Nephron progenitor cell (in vitro differentiated cells): ENCODE results near the gene PEX11B.

Experiments used
- DNase-seq: peaks from one replicate; pipeline ENCODE4 v3.0.0; 2021
- H3K27ac Mint-ChIP-seq: 2 replicates; pipeline ENCODE4 v1.8.0; 2021; ENCODE audit warnings: mild to moderate bottlenecking, moderate library complexity, mixed read lengths
- H3K27me3 Mint-ChIP-seq: 2 replicates; pipeline ENCODE4 v1.8.0; 2021; ENCODE audit warnings: mild to moderate bottlenecking, low read depth, mixed read lengths; ENCODE audit not compliant: poor library complexity
- H3K36me3 Mint-ChIP-seq: 2 replicates; pipeline ENCODE4 v1.8.0; 2021; ENCODE audit warnings: low read depth, mixed read lengths
- H3K4me1 Mint-ChIP-seq: 2 replicates; pipeline ENCODE4 v1.8.0; 2021; ENCODE audit warnings: mixed read lengths
- H3K4me3 Mint-ChIP-seq: 2 replicates; pipeline ENCODE4 v1.8.0; 2021; ENCODE audit warnings: mild to moderate bottlenecking, moderate library complexity, mixed read lengths
- H3K9me3 Mint-ChIP-seq: 2 replicates; pipeline ENCODE4 v1.8.0; 2021; ENCODE audit warnings: mild to moderate bottlenecking, moderate library complexity, mixed read lengths
- CTCF ChIP-seq: fragments of 200-600 bp; sonication (generic); IDR thresholded peaks from 2 replicates; pipeline ENCODE4 v1.5.0; 2021; ENCODE audit warnings: antibody characterized with exemption

The PEX11B gene

GRCh38 chr1:145878724-145879123, 39.8 kb downstream of the PEX11B start:
- H3K36me3 Mint-ChIP-seq, result no peaks in the 10 kb centered on the region
- no peak overlapping the region for H3K4me3 Mint-ChIP-seq
- no peak for DNase-seq
- no peak for TF ChIP-seq CTCF
- no peak overlapping the region for H3K27ac Mint-ChIP-seq
- peaks cover 21% of the 10 kb centered on the region for H3K4me1 Mint-ChIP-seq
- H3K9me3 Mint-ChIP-seq, result no peaks in the 10 kb centered on the region
- peaks cover 32% of the 10 kb centered on the region for H3K27me3 Mint-ChIP-seq

- no peaks in the 10 kb centered on the region for H3K36me3 Mint-ChIP-seq
- H3K4me3 Mint-ChIP-seq, result no peak overlapping the region
- no peak for TF ChIP-seq CTCF
- no peak for DNase-seq
- no peak overlapping the region for H3K27ac Mint-ChIP-seq
- H3K27me3 Mint-ChIP-seq, result peaks cover 33% of the 10 kb centered on the region
- H3K9me3 Mint-ChIP-seq, result no peaks in the 10 kb centered on the region
- H3K4me1 Mint-ChIP-seq, result peaks cover 23% of the 10 kb centered on the region
Observed at GRCh38 chr1:145877923-145878486, 40.5 kb downstream of the PEX11B start.

DNA sequence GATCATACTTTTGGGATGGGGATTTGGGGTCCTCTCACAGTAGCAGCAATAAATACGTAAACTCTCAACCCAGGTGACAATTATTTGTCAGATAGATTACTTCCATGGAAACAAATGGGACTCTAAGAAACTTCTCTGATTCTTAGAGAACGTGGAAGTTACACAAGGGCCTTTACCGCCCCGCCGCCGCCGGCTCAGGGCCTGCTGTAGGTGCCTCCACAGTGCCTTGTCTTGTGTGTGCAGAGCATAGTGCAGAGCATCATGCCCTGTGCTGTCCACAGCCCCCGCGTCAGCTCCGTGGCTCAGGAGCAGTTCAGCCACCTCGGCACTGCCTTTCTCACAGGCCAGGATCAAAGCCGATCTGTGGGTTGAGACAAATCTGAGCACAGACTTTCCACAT, 43.9 kb downstream of the PEX11B start:
- no peak for TF ChIP-seq CTCF
- Mint-ChIP-seq H3K4me1 (peaks cover 39% of the 10 kb centered on the region), H3K27me3 (peaks cover 49% of the 10 kb centered on the region), H3K36me3 (no peaks in the 10 kb centered on the region), H3K27ac (no peak overlapping the region), H3K9me3 (no peaks in the 10 kb centered on the region), H3K4me3 (no peak overlapping the region)
- no peak for DNase-seq

- H3K27ac Mint-ChIP-seq, result peak overlapping the region; percentile 54
- H3K9me3 Mint-ChIP-seq, result no peaks in the 10 kb centered on the region
- no peak for TF ChIP-seq CTCF
- peaks cover 52% of the 10 kb centered on the region for H3K27me3 Mint-ChIP-seq
- H3K4me1 Mint-ChIP-seq, result peaks cover 23% of the 10 kb centered on the region
- peak; percentile 51 for DNase-seq
- H3K4me3 Mint-ChIP-seq, result peak overlapping the region; percentile 87
- H3K36me3 Mint-ChIP-seq, result no peaks in the 10 kb centered on the region
Observed at GRCh38 chr1:145871994-145872924, 46.3 kb downstream of the PEX11B start.

DNA sequence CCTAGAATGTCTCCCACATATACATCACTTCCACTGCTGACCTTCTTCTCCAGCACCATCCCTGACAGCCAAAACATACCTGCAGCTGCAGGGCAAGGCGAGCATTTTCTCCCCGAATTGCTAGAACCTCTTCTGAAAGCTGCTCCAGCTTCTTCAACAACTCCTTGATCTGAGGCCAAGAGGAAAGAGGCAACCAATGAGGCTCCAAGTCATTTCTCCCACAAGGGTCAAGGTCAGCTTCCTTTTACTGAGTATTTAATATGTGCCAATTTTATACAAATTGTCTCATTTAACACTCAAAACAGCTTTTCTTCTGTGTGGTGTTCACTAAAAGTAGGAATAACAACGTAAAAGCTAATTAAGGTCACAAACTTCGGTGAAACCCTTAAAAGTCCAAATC, 50.3 kb downstream of the PEX11B start:
- Mint-ChIP-seq H3K27ac (no peak overlapping the region), H3K4me3 (no peak overlapping the region), H3K9me3 (no peaks in the 10 kb centered on the region), H3K36me3 (no peaks in the 10 kb centered on the region), H3K27me3 (peaks cover 32% of the 10 kb centered on the region), H3K4me1 (peaks cover 23% of the 10 kb centered on the region)
- no peak for TF ChIP-seq CTCF
- DNase-seq, result no peak
